GM12878 (cell line): ENCODE measurements around the gene ST8SIA1. TPM values are rescaled to one million over a fixed set of nuclear protein-coding genes. Genes with fewer than 3 reads are reported as not detected.

Source experiments
- ATAC-seq: fragments of 200-7000 bp; cut with Tn5 transposase; 3 replicates; pipeline ENCODE4 v1.9.1; 2020; ENCODE audit warnings: mild to moderate bottlenecking, moderate library complexity
- BruUV-seq: library from RNA; stranded (reverse); fragments of 400-500 nt; replicated peaks from 2 replicates; lab custom pipeline; 2021; lab: Mats Ljungman, UMichigan
- CTCF ChIA-PET: fragments of 300-600 bp; sonication (Branson Sonifier 250); formaldehyde crosslinking; extraction: SDS; loops from one replicate; lab custom pipeline; 2021; ENCODE audit warnings: inconsistent platforms; lab: Yijun Ruan, JAX
- POLR2A ChIA-PET: fragments of 350-600 bp; formaldehyde crosslinking; extraction: SDS; loops from one replicate; lab custom pipeline; 2021; ENCODE audit warnings: inconsistent platforms; lab: Charles Lee
- RAD21 ChIA-PET: fragments of 300-600 bp; sonication (Branson Sonifier 250); formaldehyde crosslinking; loops from one replicate; lab custom pipeline; 2023; ENCODE audit warnings: antibody characterized with exemption; ENCODE audit not compliant: unreplicated experiment; lab: Charles Lee
- SMC1A ChIA-PET: fragments of 300-600 bp; sonication (Branson Sonifier 250); formaldehyde crosslinking; loops from one replicate; lab custom pipeline; 2023; ENCODE audit not compliant: unreplicated experiment, uncharacterized antibody; lab: Charles Lee
- DNase-seq: peaks from one replicate; pipeline ENCODE4 v3.0.0-alpha.2; 2011; ENCODE audit warnings: low read depth, low spot score
- FAIRE-seq: peaks from 3 replicates; lab custom pipeline; 2011; peaks lifted over from hg19 to GRCh38; lab: Jason Lieb, UNC
- H2AFZ ChIP-seq: 2 replicates; pipeline ENCODE4 v1.6.0; 2011; ENCODE audit warnings: low read depth, low read length, control low read depth; ENCODE audit not compliant: control insufficient read depth
- H3K27ac ChIP-seq: 2 replicates; pipeline ENCODE4 v1.5.1; 2011; ENCODE audit warnings: control low read depth; ENCODE audit not compliant: control insufficient read depth, insufficient read depth
- H3K27me3 ChIP-seq, 2 experiments: replicated peaks in 1 of 2; 2 replicates each; pipeline versions ENCODE4 v1.6.0 to v1.6.1; 2011; ENCODE audit warnings: low read length in 1 of 2; ENCODE audit not compliant: control insufficient read depth in 2 of 2, insufficient read depth in 2 of 2
- H3K36me3 ChIP-seq, 2 experiments: 2 replicates each; pipeline ENCODE4 v1.5.1; 2011; ENCODE audit warnings: low read length in 1 of 2; ENCODE audit not compliant: control insufficient read depth in 2 of 2, insufficient read depth in 2 of 2
- H3K4me1 ChIP-seq: 2 replicates; pipeline ENCODE4 v1.6.1; 2011; ENCODE audit warnings: mild to moderate bottlenecking, low read length, moderate library complexity, mixed read lengths; ENCODE audit not compliant: control insufficient read depth, insufficient read depth
- H3K4me2 ChIP-seq: 2 replicates; pipeline ENCODE4 v1.6.0; 2011; ENCODE audit warnings: control low read depth; ENCODE audit not compliant: control insufficient read depth, insufficient read depth
- H3K4me3 ChIP-seq: fragments of 200-600 bp; sonication (generic); 2 replicates; pipeline ENCODE4 v1.5.1; 2016
- H3K79me2 ChIP-seq: 2 replicates; pipeline ENCODE4 v1.6.0; 2011; ENCODE audit warnings: low read length; ENCODE audit not compliant: control insufficient read depth, insufficient read depth
- H3K9ac ChIP-seq: 2 replicates; pipeline ENCODE4 v1.8.0; 2011; ENCODE audit warnings: low read length, control low read depth, mixed read lengths; ENCODE audit not compliant: control insufficient read depth, insufficient read depth
- H3K9me3 ChIP-seq: replicated peaks from 3 replicates; pipeline ENCODE4 v1.5.1; 2011; ENCODE audit warnings: mild to moderate bottlenecking, low read length; ENCODE audit not compliant: control insufficient read depth, insufficient read depth
- H4K20me1 ChIP-seq: 2 replicates; pipeline ENCODE4 v1.6.0; 2011; ENCODE audit not compliant: control insufficient read depth, insufficient read depth
- CBX3 ChIP-seq: fragments of 200-600 bp; sonication (generic); IDR thresholded peaks from 2 replicates; pipeline ENCODE4 v1.6.1; 2016; ENCODE audit warnings: low read depth, borderline replicate concordance
- CBX5 ChIP-seq: sonication (generic); IDR thresholded peaks from 2 replicates; pipeline ENCODE4 v1.6.1; 2016; ENCODE audit warnings: low read depth, moderate library complexity, mild to moderate bottlenecking, inconsistent platforms
- CREB1 ChIP-seq: IDR thresholded peaks from 2 replicates; pipeline ENCODE4 v1.6.1; 2012; ENCODE audit warnings: low read depth, mild to moderate bottlenecking, inconsistent platforms
- EGR1 ChIP-seq, 2 experiments: IDR thresholded peaks; 1 replicate in 1 of 2; 2 replicates in 1 of 2; pipeline ENCODE4 v1.6.1; 2011 to 2012; ENCODE audit warnings: low read depth in 2 of 2, low read length in 2 of 2, borderline replicate concordance in 1 of 2, mild to moderate bottlenecking in 1 of 2, moderate library complexity in 1 of 2
- JUND ChIP-seq: IDR thresholded peaks from 2 replicates; pipeline ENCODE4 v1.6.1; 2012; ENCODE audit warnings: low read depth, mild to moderate bottlenecking, low read length, improper control_type of control experiment, moderate library complexity
- RELB ChIP-seq: fragments of 450-650 bp; IDR thresholded peaks from 2 replicates; pipeline ENCODE4 v1.6.1; 2017; ENCODE audit warnings: low read depth, mild to moderate bottlenecking, moderate library complexity
- SMAD1 ChIP-seq: fragments of 450-650 bp; IDR thresholded peaks from 2 replicates; pipeline ENCODE4 v1.6.1; 2018; ENCODE audit warnings: mild to moderate bottlenecking, low read depth; ENCODE audit not compliant: partially characterized antibody
- SUZ12 ChIP-seq: fragments of 200-600 bp; sonication (generic); IDR thresholded peaks from one replicate; pipeline ENCODE4 v1.6.1; 2018; ENCODE audit warnings: antibody characterized with exemption, mild to moderate bottlenecking; ENCODE audit not compliant: unreplicated experiment
- ZBTB33 ChIP-seq: fragments of 450-650 bp; IDR thresholded peaks from 2 replicates; pipeline ENCODE4 v1.6.1; 2017; ENCODE audit warnings: mild to moderate bottlenecking
- ZBTB40 ChIP-seq: fragments of 450-650 bp; IDR thresholded peaks from 2 replicates; pipeline ENCODE4 v1.6.1; 2016; ENCODE audit warnings: mild to moderate bottlenecking, moderate library complexity, borderline replicate concordance
- ZNF592 ChIP-seq: fragments of 450-650 bp; IDR thresholded peaks from 2 replicates; pipeline ENCODE4 v1.6.1; 2017; ENCODE audit warnings: mild to moderate bottlenecking, moderate library complexity
- WGBS: methylation state at CpG from one replicate; pipeline ENCODE4 v1.1.6; 2016; ENCODE audit warnings: low lambda C conversion rate; ENCODE audit not compliant: insufficient replicate concordance, insufficient coverage; ENCODE audit errors: missing lambda C conversion rate; 5-methylcytosine and 5-hydroxymethylcytosine counted together
- in situ Hi-C: fragments of 300-500 bp; cut with MboI; formaldehyde crosslinking; loops from 9 replicates; pipeline ENCODE4 v1.14.3; 2018; ENCODE audit warnings: mixed read lengths
- intact Hi-C: fragments of 100-400 bp; cut with micrococcal nuclease; formaldehyde crosslinking; loops from one replicate; pipeline ENCODE4 v1.14.2; 2022; ENCODE audit not compliant: unreplicated experiment
- polyA plus RNA-seq, 11 experiments: library from polyadenylated mRNA; depleted of rRNA in 4 of 11; unstranded in 6 of 11; stranded (reverse) in 5 of 11; fragments of >200 nt; fragmentation: Nextera tagmentation in 4 of 11; fragmentation: Illumina TruSeq in 1 of 11; extraction: Ambion mirVana in 4 of 11; extraction: Trizol in 1 of 11; gene quantifications; 1 replicate in 1 of 11; 2 replicates in 10 of 11; pipeline versions ENCODE4 v1.2.1 to v1.2.3, GENCODE V29; 2011 to 2016; ENCODE audit warnings: inconsistent platforms in 2 of 11, missing spikeins in 2 of 11, low read depth in 1 of 11
- total RNA-seq, 4 experiments: library from RNA; depleted of rRNA in 3 of 4; stranded (reverse); fragments of >200 nt in 3 of 4; fragmentation: Illumina TruSeq in 1 of 4; extraction: Trizol in 1 of 4; gene quantifications; 2 replicates each; pipeline versions ENCODE4 v1.2.1 to v1.2.3, GENCODE V29; 2013 to 2021

ST8SIA1 gene
- total and polyA plus RNA-seq, 10 of the 15 experiments (the other 5 are each of a cell fraction or from before 2014, with no cell fraction given): 0.23 to 0.35 (median 0.23) TPM; not detected in 7

- no peak for FAIRE-seq
- H3K4me3 ChIP-seq: no peak overlapping the region
- POLR2A ChIA-PET: no interaction called here
- TF ChIP-seq RELB: no peak
- TF ChIP-seq CREB1: no peak
- no peak for TF ChIP-seq ZNF592
- no peak for TF ChIP-seq ZBTB40
- no peak for TF ChIP-seq SMAD1
- no peak for TF ChIP-seq JUND
- TF ChIP-seq ZBTB33: no peak
- no peak for TF ChIP-seq EGR1 (IDR thresholded peaks at IDR 0.05; ENCODE audit: borderline replicate concordance in 1 of 2, low read depth in 2 of 2, low read length in 2 of 2)
- no peak for TF ChIP-seq CBX5
- no peak for TF ChIP-seq CBX3
- no peak for TF ChIP-seq SUZ12
- TF ChIP-seq, all 136 proteins: peak for 0
- SMC1A ChIA-PET: no interaction called here
- Histone ChIP-seq H4K20me1 (no peaks in the 10 kb centered on the region), H3K27me3 (no peaks in the 10 kb centered on the region; a peak in 1 of 4 replicates), H3K9ac (no peak overlapping the region), H3K4me1 (no peaks in the 10 kb centered on the region), H3K9me3 (no peaks in the 10 kb centered on the region), H3K4me2 (no peak overlapping the region), H3K27ac (no peak overlapping the region), H3K36me3 (no peaks in the 10 kb centered on the region), H2AFZ (no peak overlapping the region), H3K79me2 (no peaks in the 10 kb centered on the region)
- DNase-seq (no peak), ATAC-seq (no peak)
- WGBS: 67% methylated on average over 3 of the region's 3 CpGs
- CTCF ChIA-PET: interaction anchor here (0.6 kb wide), 1 partner anchor 90 kb away, joined by 3 read pairs; no protein-coding TSS in a partner anchor
- no TSS peak for BruUV-seq
- intact Hi-C loops: no loop called here
- RAD21 ChIA-PET: no interaction called here
- in situ Hi-C loops: no loop called here
Measured at GRCh38 chr12:22357531-22357930, 23.0 kb upstream of the ST8SIA1 start.
